Measurements from ENCODE around the gene CASP1. TPM values are rescaled to one million over a fixed set of nuclear protein-coding genes. Genes with fewer than 3 reads are reported as not detected.
"Not testable (repeated sequence)": the region's sequence is repeated elsewhere in the genome, so short reads cannot be mapped to it uniquely, and the experiment has no call there.

The CASP1 gene
- total RNA-seq = 57.9 TPM

DNA sequence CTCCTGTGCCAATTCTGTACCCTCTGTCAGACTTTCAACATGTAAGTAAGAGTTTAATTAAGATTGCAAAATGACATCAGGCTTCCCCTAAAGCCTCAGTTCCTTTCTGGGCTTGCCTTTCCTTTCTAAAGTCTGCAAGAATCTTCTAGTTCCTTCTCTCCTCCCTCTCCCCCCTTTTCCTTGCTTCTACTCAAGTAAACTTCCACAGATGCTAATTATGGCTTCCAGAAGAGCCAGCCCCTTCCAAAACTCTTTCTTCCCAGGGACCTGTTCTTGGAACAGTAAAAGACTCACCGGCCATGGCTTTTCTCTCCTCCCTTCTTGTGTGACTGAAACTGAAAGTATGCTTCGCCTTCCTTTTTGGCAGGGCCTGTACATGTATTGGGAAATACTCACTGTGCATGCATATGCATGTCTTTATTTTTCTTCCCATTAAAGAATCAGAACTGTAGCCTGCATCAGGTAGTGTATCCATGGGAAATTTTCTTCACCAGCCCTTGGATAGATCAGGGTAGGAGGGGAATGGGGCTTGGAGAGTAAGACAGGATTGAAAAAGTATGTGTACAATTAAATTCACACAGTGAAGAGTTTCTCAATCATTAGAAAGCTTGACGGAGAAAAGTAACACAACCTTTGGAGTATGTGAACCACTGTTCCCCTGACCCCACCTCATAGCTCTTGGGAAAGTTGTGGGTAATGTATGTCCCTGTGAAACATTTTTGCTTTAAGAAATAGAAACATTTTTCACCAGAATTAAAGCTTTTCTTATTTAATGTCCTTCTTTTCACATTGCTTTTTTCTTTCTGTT, at the start of gene CASP1:
CASP1 (minus strand) TSS at position 332 of the 808 bp plus-strand sequence; CDS start at position 301, 31 bp downstream.
- DNase-seq = peak; percentile 76

DNA sequence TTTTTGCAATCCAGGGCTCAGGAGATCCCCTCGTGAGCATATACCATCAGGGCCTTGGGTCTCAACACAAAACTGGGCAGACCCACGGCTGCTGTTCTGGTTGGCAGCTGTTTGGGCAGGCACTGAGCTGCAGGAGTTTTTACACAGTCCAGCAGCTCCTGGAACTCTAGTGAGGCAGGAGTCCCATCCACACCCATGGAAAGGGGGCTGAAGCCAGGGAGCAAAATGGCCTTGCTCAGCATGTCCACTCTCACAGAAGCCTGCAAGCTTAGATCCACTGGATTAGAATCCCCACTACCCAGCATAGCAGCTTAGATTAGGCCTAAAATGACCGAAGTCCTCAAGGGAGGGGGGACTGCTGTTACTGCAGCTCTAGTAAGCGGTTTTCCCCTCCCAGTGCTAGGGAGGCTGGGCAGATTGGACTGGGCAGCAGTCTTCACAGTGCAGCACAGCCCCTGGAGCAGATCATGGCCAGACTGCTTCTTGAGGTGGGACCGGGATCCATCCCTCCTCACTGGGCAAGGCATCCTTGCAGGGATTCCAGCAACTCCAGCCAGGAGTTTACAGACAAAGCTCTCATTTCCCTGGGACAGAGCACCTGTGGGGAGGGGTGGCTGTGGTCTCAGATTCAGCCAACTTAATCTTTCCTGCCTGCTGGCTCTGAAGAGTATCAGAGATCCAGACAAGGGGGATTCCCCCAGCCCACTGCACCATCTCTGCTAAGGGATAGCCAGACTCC, 46.6 kb upstream of the CASP1 start:
- no peak for DNase-seq

DNA sequence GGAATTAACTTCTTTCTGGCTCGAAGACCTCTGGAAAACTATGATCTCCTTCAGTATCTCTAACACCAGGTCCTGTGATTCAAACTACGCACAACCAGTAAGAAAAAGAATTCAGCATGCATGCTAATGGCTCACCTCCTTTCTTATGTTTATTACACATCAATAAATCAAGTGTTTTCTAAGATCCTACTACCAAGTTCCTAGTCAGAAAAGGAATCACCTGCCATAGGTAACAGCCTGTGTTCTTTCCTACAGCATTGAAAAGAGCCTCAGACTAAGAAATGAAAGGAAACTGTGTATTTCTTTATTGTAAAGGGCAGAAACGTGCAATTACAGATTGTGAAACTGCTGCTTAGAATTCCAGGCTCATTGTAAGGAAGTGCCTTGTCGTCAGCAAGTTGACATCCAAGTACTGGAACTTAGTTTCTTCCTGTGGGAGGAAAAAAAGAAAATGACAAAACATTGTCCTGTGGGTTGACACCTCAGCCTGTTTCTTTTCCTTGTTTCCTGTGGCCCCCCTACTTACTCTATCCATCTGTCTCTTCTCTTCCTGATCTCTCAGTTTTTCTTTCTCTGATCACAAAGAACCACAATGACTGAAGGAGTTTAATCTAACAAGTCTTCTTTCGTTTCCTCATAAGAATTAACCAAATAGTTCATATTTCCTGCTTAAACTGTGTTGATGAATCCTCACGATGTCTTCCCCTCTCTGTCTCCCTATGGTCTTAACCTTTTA, 45.4 kb upstream of the CASP1 start:
- not testable (repeated sequence) for DNase-seq

- DNase-seq = no peak
Observed at GRCh38 chr11:105078283-105078682, 43.3 kb upstream of the CASP1 start.

DNA sequence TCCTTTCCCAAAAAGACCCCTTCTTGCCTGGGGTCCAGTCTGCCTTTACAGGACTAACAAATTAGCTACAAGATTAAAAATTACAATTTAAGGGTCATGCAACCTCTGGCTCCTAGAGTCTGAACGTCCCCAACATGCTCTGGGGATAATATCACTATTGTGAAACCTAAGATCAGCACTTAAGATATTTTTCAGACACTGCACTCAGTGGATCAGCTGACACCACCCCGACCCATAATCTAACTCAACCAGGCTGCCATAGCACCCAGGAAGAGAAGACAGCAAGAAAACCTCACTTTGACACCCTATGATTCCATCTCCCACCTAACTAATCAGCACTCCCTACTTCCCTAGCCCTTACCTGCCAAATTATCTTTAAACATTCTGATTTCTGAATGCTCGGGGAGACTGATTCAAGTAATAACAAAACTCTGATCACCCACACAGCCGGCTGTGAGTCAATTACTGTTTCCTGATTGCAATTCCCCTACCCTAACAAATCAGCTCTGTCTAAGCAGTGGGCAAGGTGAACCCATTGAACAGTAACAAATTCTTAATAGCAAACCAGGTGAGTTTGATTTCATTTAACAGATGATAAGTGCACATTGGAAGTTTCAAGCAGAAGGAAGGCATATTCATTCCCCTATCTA, 42.3 kb upstream of the CASP1 start:
- DNase-seq = not testable (repeated sequence)

- no peak for DNase-seq
Observed at GRCh38 chr11:105074166-105074530, 39.2 kb upstream of the CASP1 start.

DNA sequence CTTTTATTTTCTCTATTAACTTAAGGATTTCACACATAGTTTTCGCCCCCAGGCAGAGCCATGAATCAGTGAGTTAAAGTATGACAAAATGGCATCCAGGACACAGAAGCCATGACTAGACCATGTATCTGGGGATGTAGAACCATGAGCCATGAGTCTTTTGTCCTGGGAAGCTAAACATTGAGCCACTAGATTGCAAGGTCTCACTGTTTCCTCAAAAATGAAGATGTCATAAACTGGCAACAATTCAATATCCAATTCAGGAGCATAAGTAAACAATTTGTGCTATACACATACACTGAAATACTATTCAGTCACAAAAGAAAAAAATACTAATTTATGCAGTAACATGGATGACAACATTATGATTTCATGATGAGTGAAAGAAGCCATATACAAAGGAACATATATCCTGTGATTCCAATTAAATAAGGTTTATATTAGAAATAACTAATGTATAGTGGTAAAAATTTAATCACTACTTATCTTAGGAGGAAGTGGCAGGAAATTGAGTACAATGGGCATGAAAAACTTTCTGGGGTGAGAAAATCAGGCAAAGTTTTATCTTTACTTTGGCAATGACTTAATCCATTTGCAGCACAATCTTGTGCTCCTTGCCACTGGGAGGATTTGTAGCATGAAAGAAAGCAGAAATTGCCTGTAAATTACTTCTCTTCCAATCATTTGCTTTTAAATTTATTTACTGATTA, 38.7 kb upstream of the CASP1 start:
- DNase-seq = no peak

- DNase-seq = not testable (repeated sequence)
Observed at GRCh38 chr11:105072080-105072479, 37.1 kb upstream of the CASP1 start.

GRCh38 chr11:105071089-105071732, 36.3 kb upstream of the CASP1 start:
- DNase-seq = no peak

GRCh38 chr11:105070306-105070705, 35.4 kb upstream of the CASP1 start:
- no peak for DNase-seq

DNA sequence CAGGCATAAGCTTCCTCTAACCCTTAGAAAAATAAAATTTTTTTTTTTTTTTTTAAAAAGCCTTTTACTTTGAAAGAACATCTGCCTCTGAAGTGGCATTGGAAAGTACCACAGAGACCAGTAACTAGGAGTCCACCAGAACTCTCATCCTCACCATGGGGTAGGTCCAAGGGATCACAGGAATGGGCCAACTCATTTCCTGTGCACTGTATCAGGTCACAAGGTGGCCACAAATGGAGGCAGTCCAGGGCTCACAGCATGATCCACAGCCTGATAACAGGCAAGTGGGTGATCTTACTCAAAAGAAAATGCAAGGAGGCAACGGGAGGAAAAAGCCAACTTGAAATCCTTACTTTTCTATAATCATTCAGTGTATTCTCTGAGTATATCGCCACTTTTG, 34.8 kb upstream of the CASP1 start:
- not testable (repeated sequence) for DNase-seq

- not testable (repeated sequence) for DNase-seq
Observed at GRCh38 chr11:105063245-105063941, 28.4 kb upstream of the CASP1 start.

GRCh38 chr11:105057432-105057831, 22.5 kb upstream of the CASP1 start:
- DNase-seq = no peak

GRCh38 chr11:105056446-105056845, 21.5 kb upstream of the CASP1 start:
- no peak for DNase-seq

- no peak for DNase-seq
Observed at GRCh38 chr11:105054723-105055493, 20.0 kb upstream of the CASP1 start.

DNA sequence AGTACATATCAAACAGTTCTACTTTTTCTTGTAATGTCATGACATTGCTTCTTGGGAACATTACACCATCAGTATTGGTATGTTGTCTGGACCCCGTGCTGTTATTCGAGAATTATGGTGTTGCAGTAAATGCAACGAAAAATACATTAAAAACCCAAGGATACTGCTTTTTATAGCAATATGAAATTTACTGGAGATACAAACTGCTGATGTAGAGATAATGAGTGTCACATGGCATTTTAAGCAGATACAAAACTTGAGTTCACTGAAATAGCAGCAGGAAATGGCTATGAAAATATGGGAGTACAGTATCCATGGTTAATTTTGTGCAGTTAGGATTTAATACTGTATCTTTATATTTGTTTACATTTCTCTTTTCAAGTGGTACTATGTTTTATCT, 17.5 kb upstream of the CASP1 start:
- DNase-seq = no peak

DNA sequence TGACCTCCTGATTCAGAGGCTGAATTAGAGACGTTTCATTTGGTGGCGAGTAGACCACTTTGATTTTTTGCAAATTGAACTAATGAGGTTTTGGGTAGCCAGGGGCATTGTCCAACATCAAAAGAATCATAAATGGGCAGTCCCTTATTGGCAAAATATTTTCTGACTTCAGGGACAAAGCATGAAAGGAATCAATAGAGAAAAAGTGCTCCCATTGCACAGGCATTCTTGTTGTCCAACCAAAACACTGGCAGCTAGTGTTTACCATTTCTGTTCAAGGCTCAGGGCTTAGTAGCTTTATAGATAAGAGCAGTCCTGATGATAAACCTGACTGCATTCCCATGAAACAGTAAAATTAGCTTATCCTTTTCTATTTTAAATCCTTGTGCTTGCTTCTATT, 16.6 kb upstream of the CASP1 start:
- DNase-seq = no peak

- no peak for DNase-seq
Observed at GRCh38 chr11:105049481-105049880, 14.5 kb upstream of the CASP1 start.

GRCh38 chr11:105046898-105047579, 12.1 kb upstream of the CASP1 start:
- DNase-seq = peak; percentile 81
